NCI-H2107 treated with DMSO at 0.1 percent for 48 hours (cell line): Measurements from ENCODE around the gene TMEM163.

Source experiments
- DNase-seq: peaks from one replicate; lab custom pipeline; 2025; ENCODE audit not compliant: unreplicated experiment; lab: John Stamatoyannopoulos, UW

Gene TMEM163

GRCh38 chr2:134460583-134460998 lies 258.2 kb downstream of the TMEM163 start:
- DNase-seq: peak; percentile 74

GRCh38 chr2:134459706-134460406 lies 258.9 kb downstream of the TMEM163 start:
- no peak for DNase-seq

GRCh38 chr2:134458950-134459349 lies 259.9 kb downstream of the TMEM163 start:
- DNase-seq: no peak

- DNase-seq: no peak
Observed at GRCh38 chr2:134458473-134458853, 260.3 kb downstream of the TMEM163 start.

GRCh38 chr2:134457765-134458472 lies 260.9 kb downstream of the TMEM163 start:
- DNase-seq: no peak

- DNase-seq: no peak
Observed at GRCh38 chr2:134457353-134457752, 261.4 kb downstream of the TMEM163 start.

- DNase-seq: no peak
Observed at GRCh38 chr2:134455426-134455825, 263.4 kb downstream of the TMEM163 start.

GRCh38 chr2:134454931-134455330 lies 263.9 kb downstream of the TMEM163 start:
- DNase-seq: no peak

- DNase-seq: no peak
Observed at GRCh38 chr2:134454426-134454825, 264.4 kb downstream of the TMEM163 start.

- DNase-seq: no peak
Observed at GRCh38 chr2:134453973-134454372, 264.8 kb downstream of the TMEM163 start.

- no peak for DNase-seq
Observed at GRCh38 chr2:134453476-134453875, 265.3 kb downstream of the TMEM163 start.

- no peak for DNase-seq
Observed at GRCh38 chr2:134452042-134452733, 266.6 kb downstream of the TMEM163 start.

GRCh38 chr2:134451347-134451630 lies 267.5 kb downstream of the TMEM163 start:
- DNase-seq: no peak

GRCh38 chr2:134449751-134450513 lies 268.9 kb downstream of the TMEM163 start:
- DNase-seq: no peak

- no peak for DNase-seq
Observed at GRCh38 chr2:134449157-134449556, 269.6 kb downstream of the TMEM163 start.

- no peak for DNase-seq
Observed at GRCh38 chr2:134448650-134449049, 270.1 kb downstream of the TMEM163 start.

GRCh38 chr2:134447669-134448068 lies 271.1 kb downstream of the TMEM163 start:
- DNase-seq: no peak

GRCh38 chr2:134446383-134447017 lies 272.3 kb downstream of the TMEM163 start:
- no peak for DNase-seq

- no peak for DNase-seq
Observed at GRCh38 chr2:134445985-134446382, 272.8 kb downstream of the TMEM163 start.

GRCh38 chr2:134445116-134445515 lies 273.7 kb downstream of the TMEM163 start:
- DNase-seq: no peak
